Activated CD8-positive, alpha-beta T cell treated with anti-CD3 and anti-CD28 coated beads, Interleukin-2, amount 10 ng/mL, durations not matched to agents 7 days and 5 days (primary cell): Measurements from ENCODE around the gene SENP3. TPM values are rescaled to one million over a fixed set of nuclear protein-coding genes. Genes with fewer than 3 reads are reported as not detected.
A peak's percentile ranks its signal among the peaks of the same experiment; 100 is the strongest.

ENCODE experiments used
- ATAC-seq: fragments of 150-1000 bp; cut with Tn5 transposase; one replicate; pipeline ENCODE4 v1.10.0; 2021; ENCODE audit warnings: moderate library complexity
- CTCF ChIA-PET: fragments of 350-600 bp; sonication (Branson Sonifier 250); formaldehyde crosslinking; loops from one replicate; lab custom pipeline; 2021; ENCODE audit warnings: antibody characterized with exemption; lab: Charles Lee
- POLR2A ChIA-PET: fragments of 350-600 bp; sonication (Branson Sonifier 250); formaldehyde crosslinking; loops from one replicate; lab custom pipeline; 2021; ENCODE audit warnings: antibody characterized with exemption; lab: Charles Lee
- DNase-seq: peaks from one replicate; pipeline ENCODE4 v3.0.0-alpha.2; 2020
- H3K27ac Mint-ChIP-seq: one replicate; pipeline ENCODE4 v1.8.0; 2021; ENCODE audit warnings: mild to moderate bottlenecking, mixed read lengths
- H3K27me3 Mint-ChIP-seq: one replicate; pipeline ENCODE4 v1.8.0; 2021; ENCODE audit warnings: low read depth, mixed read lengths
- H3K36me3 Mint-ChIP-seq: one replicate; pipeline ENCODE4 v1.8.0; 2021; ENCODE audit warnings: low read depth, mixed read lengths
- H3K4me1 Mint-ChIP-seq: one replicate; pipeline ENCODE4 v1.8.0; 2021; ENCODE audit warnings: low read depth, mixed read lengths
- H3K4me3 Mint-ChIP-seq: one replicate; pipeline ENCODE4 v1.8.0; 2021; ENCODE audit warnings: mild to moderate bottlenecking, mixed read lengths
- H3K9me3 Mint-ChIP-seq: one replicate; pipeline ENCODE4 v1.8.0; 2022; ENCODE audit warnings: mixed read lengths; ENCODE audit not compliant: insufficient read depth
- total RNA-seq, 2 experiments: library from RNA; stranded (reverse); gene quantifications; one replicate each; pipeline ENCODE4 v1.2.3, GENCODE V29; 2021

SENP3 gene
- total RNA-seq, 2 experiments from 2014 or later: 54.4 to 62.0 TPM

- ATAC-seq (no peak), DNase-seq (no peak)
- H3K4me1 Mint-ChIP-seq: no peaks in the 10 kb centered on the region
- ChIA-PET POLR2A (no interaction called here), CTCF (interaction anchor here (1.1 kb wide), 1 partner anchor 22 kb away, joined by 5 read pairs; no protein-coding TSS in a partner anchor)
- no peak overlapping the region for H3K27ac Mint-ChIP-seq
- no peaks in the 10 kb centered on the region for H3K36me3 Mint-ChIP-seq
- H3K9me3 Mint-ChIP-seq: peaks cover 11% of the 10 kb centered on the region
- H3K4me3 Mint-ChIP-seq: no peak overlapping the region
- H3K27me3 Mint-ChIP-seq: peaks cover 20% of the 10 kb centered on the region
These were observed 22.7 kb upstream of the SENP3 start for GRCh38 chr17:7538891-7539545.

DNA sequence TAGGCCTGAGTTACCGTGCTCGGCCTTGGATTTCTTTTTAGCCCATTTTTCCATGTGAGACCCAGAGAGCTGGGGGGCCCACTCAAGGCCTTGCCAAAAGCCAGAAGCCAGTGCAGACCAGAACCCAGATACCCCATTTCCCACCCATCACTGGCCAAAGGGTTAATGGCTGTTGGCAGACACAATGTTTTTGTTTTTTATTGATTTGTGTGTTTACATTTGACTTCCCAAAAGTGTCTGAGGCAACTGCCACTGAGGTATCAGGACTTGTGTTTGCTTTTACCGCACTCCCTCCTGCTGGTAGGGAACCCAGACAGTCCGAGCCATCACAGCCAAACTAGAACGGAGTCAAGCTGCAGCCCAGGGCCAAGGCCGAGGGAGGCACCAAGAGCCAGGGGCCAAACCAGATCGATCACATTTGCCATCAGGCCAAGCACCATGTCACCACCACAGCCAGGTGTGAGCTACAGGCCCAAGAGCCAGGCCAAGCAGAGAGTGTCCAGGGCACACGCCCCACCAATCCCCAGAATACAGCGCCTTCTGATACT, 20.6 kb upstream of the SENP3 start:
- Mint-ChIP-seq H3K36me3 (no peaks in the 10 kb centered on the region), H3K27me3 (peaks cover 15% of the 10 kb centered on the region), H3K9me3 (peaks cover 11% of the 10 kb centered on the region), H3K27ac (no peak overlapping the region), H3K4me3 (no peak overlapping the region), H3K4me1 (no peaks in the 10 kb centered on the region)
- DNase-seq: no peak
- ChIA-PET POLR2A (interaction anchor here (0.6 kb wide), 1 partner anchor 145 kb away, joined by 3 read pairs; no protein-coding TSS in a partner anchor), CTCF (interaction anchor here (3.9 kb wide), 1 partner anchor 20 kb away, joined by 21 read pairs; no protein-coding TSS in a partner anchor)
- no peak for ATAC-seq

DNA sequence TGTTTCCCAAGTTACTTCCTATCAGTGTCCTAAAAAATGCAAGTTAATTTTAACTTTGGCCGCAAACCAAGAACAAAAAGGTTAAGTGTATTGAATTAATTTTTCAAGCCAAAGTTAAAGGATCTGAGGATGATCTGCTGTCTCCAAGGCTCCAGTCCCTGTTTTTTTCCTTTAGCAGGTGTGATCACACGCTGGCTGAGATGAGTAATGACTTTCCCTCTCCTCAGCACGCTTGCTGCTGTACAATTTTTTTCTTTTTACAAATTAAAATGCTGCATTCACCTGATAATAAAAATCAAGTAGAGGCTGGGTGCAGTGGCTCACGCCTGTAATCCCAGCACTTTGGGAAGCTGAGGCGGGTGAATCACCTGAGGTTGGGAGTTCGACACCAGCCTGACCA, 16.8 kb upstream of the SENP3 start:
- no peak overlapping the region for H3K4me3 Mint-ChIP-seq
- H3K27me3 Mint-ChIP-seq: peaks cover 9% of the 10 kb centered on the region
- ChIA-PET CTCF (interaction anchor here (3.9 kb wide), 1 partner anchor 16 kb away, joined by 21 read pairs; no protein-coding TSS in a partner anchor), POLR2A (no interaction called here)
- H3K36me3 Mint-ChIP-seq: peaks cover 12% of the 10 kb centered on the region
- no peaks in the 10 kb centered on the region for H3K9me3 Mint-ChIP-seq
- ATAC-seq (no peak), DNase-seq (no peak)
- no peak overlapping the region for H3K27ac Mint-ChIP-seq
- H3K4me1 Mint-ChIP-seq: peaks cover 18% of the 10 kb centered on the region

DNA sequence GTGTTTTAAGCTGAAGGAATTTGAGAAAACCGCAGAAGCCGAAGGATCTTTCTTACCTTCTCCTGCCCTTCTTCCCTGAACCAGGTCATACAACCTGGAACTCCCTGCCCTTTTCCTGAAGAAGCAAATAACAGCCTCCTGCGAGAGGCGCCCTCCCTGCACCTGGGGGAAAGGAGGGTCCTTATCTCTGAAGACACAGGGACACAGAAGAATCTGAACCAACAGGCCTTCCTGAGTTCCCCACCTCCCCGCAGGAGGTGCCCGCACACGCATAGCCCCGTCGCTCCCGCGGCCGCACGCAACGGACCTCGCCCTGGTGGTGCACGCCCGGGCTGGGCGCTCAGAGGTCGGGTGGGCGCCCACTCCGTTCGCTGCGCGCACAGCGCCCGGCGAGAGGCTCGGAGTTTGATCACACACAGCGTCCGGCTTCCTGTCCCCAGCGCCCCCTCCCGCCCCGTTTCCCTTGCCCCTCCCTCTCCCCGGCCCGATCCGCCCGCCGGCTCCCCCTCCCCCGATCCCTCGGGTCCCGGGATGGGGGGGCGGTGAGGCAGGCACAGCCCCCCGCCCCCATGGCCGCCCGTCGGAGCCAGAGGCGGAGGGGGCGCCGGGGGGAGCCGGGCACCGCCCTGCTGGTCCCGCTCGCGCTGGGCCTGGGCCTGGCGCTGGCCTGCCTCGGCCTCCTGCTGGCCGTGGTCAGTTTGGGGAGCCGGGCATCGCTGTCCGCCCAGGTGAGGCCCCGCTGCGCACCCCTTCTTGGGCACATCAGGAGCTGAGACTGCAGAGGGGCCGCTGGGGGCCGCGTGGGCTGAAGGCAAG, 12.9 kb upstream of the SENP3 start, which contains the start of gene TNFSF12:
Gene TNFSF12, plus strand, starts transcription at position 474 of the 816 bp plus-strand sequence. Its CDS starts 96 bp downstream, at position 570.
- Mint-ChIP-seq H3K9me3 (no peaks in the 10 kb centered on the region), H3K4me1 (peaks cover 57% of the 10 kb centered on the region), H3K27me3 (no peaks in the 10 kb centered on the region), H3K36me3 (peaks cover 42% of the 10 kb centered on the region), H3K27ac (peak within 1 kb of the TSS; percentile 92), H3K4me3 (peak within 1 kb of the TSS; percentile 88)
- ChIA-PET CTCF (interaction anchor here (1.0 to 4.6 kb wide), 7 partner anchors 9 to 40 kb away, joined by 3 to 44 read pairs (median 4); partner anchors contain the start of gene SENP3), POLR2A (interaction anchor here (0.9 to 3.1 kb wide), 8 partner anchors 9 to 213 kb away, joined by 3 to 14 read pairs (median 4); partner anchors contain the start of genes ACAP1, POLR2A, SENP3 and TNFSF13)
- DNase-seq: peak; percentile 80
- ATAC-seq: peak; percentile 70

GRCh38 chr17:7549401-7550055, 12.2 kb upstream of the SENP3 start:
- Mint-ChIP-seq H3K9me3 (no peaks in the 10 kb centered on the region), H3K4me3 (peak overlapping the region; percentile 88), H3K4me1 (peaks cover 60% of the 10 kb centered on the region), H3K27me3 (no peaks in the 10 kb centered on the region), H3K27ac (peak overlapping the region; percentile 91), H3K36me3 (peaks cover 45% of the 10 kb centered on the region)
- DNase-seq: peak; percentile 64
- ChIA-PET POLR2A (interaction anchor here (0.9 to 3.1 kb wide), 7 partner anchors 9 to 214 kb away, joined by 3 to 14 read pairs (median 4); partner anchors contain the start of genes ACAP1, SENP3 and TNFSF13), CTCF (interaction anchor here (0.8 to 4.6 kb wide), 5 partner anchors 11 to 503 kb away, joined by 3 to 44 read pairs (median 4); partner anchors contain the start of gene SENP3)
- peak; percentile 45 for ATAC-seq

DNA sequence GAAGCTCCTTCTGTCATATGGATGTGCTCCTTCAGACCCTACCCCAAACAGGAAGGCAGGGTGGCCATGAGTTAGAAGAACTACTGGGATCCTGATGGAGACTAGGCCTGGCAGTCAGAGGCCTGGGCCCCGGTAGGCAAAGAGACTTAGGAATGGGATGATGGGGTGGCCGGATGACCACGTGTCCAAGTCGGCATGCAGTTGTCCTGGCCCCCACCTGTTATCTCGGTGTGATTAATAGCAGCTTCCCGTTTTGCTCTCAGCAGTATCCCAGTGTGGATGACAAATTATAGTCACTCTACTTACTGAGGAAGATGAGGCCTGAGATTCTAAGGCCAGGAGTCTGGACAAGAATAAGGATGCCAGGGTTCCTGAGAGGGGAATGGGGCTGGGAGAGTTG, 11.4 kb upstream of the SENP3 start:
- H3K27ac Mint-ChIP-seq: peak overlapping the region; percentile 91
- peaks cover 50% of the 10 kb centered on the region for H3K36me3 Mint-ChIP-seq
- DNase-seq: no peak
- H3K4me3 Mint-ChIP-seq: peak overlapping the region; percentile 88
- POLR2A ChIA-PET: interaction anchor here (0.9 to 3.1 kb wide), 4 partner anchors 11 to 114 kb away, joined by 3 to 14 read pairs (median 4); partner anchors contain the start of gene SENP3
- CTCF ChIA-PET: interaction anchor here (0.8 to 4.6 kb wide), 5 partner anchors 10 to 504 kb away, joined by 3 to 44 read pairs (median 4); partner anchors contain the start of gene SENP3
- H3K27me3 Mint-ChIP-seq: no peaks in the 10 kb centered on the region
- peaks cover 65% of the 10 kb centered on the region for H3K4me1 Mint-ChIP-seq
- no peak for ATAC-seq
- no peaks in the 10 kb centered on the region for H3K9me3 Mint-ChIP-seq

DNA sequence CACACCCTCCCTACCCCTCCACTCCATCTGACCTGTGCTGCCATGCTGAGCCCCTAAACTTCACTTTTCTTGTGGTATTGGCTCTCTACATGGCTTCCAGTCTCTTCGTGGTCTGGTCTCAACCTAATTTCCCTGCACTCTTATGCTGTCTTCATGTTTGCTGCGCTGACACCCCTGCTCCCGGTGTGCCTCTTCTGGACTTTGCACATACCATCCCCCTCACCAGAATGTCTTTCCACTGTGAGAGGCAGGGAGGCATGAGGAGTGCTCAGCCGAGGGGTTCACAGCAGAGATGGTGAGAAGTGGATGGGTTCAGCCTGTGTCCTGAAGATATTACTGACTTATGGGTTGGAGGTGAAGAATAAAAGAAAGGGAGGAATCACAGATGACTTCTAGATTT, 10.3 kb upstream of the SENP3 start:
- H3K4me3 Mint-ChIP-seq: peak overlapping the region; percentile 88
- ChIA-PET POLR2A (interaction anchor here (0.6 to 1.9 kb wide), 6 partner anchors 9 to 303 kb away, joined by 3 to 13 read pairs (median 5); partner anchors contain the start of genes MPDU1, SENP3 and TP53), CTCF (interaction anchor here (1.0 to 2.1 kb wide), 4 partner anchors 10 to 33 kb away, joined by 3 to 38 read pairs (median 5); partner anchors contain the start of gene SENP3)
- H3K4me1 Mint-ChIP-seq: peaks cover 73% of the 10 kb centered on the region
- peak overlapping the region; percentile 91 for H3K27ac Mint-ChIP-seq
- no peaks in the 10 kb centered on the region for H3K9me3 Mint-ChIP-seq
- no peak for ATAC-seq
- no peak for DNase-seq
- peaks cover 56% of the 10 kb centered on the region for H3K36me3 Mint-ChIP-seq
- no peaks in the 10 kb centered on the region for H3K27me3 Mint-ChIP-seq

DNA sequence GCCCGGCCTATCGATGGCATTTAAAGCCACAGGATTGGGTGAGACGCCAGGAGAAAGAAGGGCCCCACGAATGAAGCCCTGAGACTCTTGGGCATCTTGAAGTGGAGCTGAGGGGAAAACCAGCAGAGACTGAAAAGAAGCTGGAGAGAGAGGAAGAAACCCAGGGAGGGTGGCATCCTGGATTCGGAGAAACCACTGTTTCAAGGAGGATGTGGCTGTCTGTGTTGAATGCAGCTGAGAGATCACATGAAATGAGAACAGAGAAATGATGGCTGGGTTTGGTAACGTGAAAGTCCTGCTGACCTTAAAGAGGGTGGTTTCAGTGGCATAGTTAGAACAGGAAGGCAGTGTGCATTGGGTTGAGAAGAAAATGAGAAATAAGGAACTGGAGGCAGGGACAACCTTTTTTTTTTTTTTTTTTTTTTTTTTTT, 9.1 kb upstream of the SENP3 start:
- Mint-ChIP-seq H3K9me3 (no peaks in the 10 kb centered on the region), H3K4me3 (peak overlapping the region; percentile 60), H3K36me3 (peaks cover 61% of the 10 kb centered on the region), H3K27me3 (no peaks in the 10 kb centered on the region), H3K4me1 (peaks cover 78% of the 10 kb centered on the region), H3K27ac (peak overlapping the region; percentile 91)
- CTCF ChIA-PET: interaction anchor here (0.5 to 2.1 kb wide), 8 partner anchors 8 to 197 kb away, joined by 3 to 38 read pairs (median 5); partner anchors contain the start of gene SENP3
- peak; percentile 79 for DNase-seq
- peak; percentile 59 for ATAC-seq
- POLR2A ChIA-PET: interaction anchor here (0.8 to 1.9 kb wide), 10 partner anchors 8 to 197 kb away, joined by 3 to 13 read pairs (median 4); partner anchors contain the start of genes MPDU1, SENP3 and TP53

DNA sequence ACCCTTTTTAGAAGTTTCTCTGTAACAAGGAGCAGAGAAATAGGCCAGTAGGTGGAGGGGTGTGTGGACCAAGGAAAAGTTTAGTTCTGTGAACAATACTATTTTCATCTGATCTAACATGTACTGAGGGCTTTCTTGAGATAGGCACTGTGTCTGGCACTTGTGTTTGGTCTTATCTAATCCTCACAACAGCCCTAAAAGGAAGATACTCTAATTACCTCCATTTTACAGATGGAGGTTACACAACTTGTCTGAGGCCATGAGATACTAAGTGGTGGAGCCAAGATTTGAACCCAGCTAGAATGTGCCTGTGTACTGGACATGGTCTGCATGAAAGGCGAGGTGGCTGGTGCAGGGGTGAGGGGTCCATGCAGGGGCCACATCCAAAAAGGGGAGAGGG, 8.4 kb upstream of the SENP3 start:
- no peaks in the 10 kb centered on the region for H3K9me3 Mint-ChIP-seq
- H3K4me1 Mint-ChIP-seq: peaks cover 79% of the 10 kb centered on the region
- H3K27ac Mint-ChIP-seq: peak overlapping the region; percentile 91
- no peaks in the 10 kb centered on the region for H3K27me3 Mint-ChIP-seq
- H3K36me3 Mint-ChIP-seq: peaks cover 58% of the 10 kb centered on the region
- ChIA-PET CTCF (interaction anchor here (1.3 to 2.1 kb wide), 3 partner anchors 8 to 67 kb away, joined by 3 to 38 read pairs (median 10); partner anchors contain the start of gene SENP3), POLR2A (interaction anchor here (0.9 to 1.9 kb wide), 3 partner anchors 38 to 117 kb away, joined by 3 to 11 read pairs (median 3); no protein-coding TSS in a partner anchor)
- no peak for DNase-seq
- peak overlapping the region; percentile 60 for H3K4me3 Mint-ChIP-seq
- no peak for ATAC-seq

GRCh38 chr17:7555320-7555948, 6.3 kb upstream of the SENP3 start:
- ChIA-PET POLR2A (no interaction called here), CTCF (interaction anchor here (0.8 to 1.7 kb wide), 3 partner anchors 32 to 41 kb away, joined by 3 to 7 read pairs (median 4); no protein-coding TSS in a partner anchor)
- no peaks in the 10 kb centered on the region for H3K27me3 Mint-ChIP-seq
- H3K27ac Mint-ChIP-seq: peak overlapping the region; percentile 39
- DNase-seq: no peak
- no peaks in the 10 kb centered on the region for H3K9me3 Mint-ChIP-seq
- no peak overlapping the region for H3K4me3 Mint-ChIP-seq
- peaks cover 59% of the 10 kb centered on the region for H3K36me3 Mint-ChIP-seq
- H3K4me1 Mint-ChIP-seq: peaks cover 87% of the 10 kb centered on the region
- no peak for ATAC-seq
